ENCODE data around the gene ORAI3. TPM values are rescaled to one million over a fixed set of nuclear protein-coding genes. Genes with fewer than 3 reads are reported as not detected.

Gene ORAI3
- polyA plus RNA-seq, 1 of the 3 experiments (the other 2 are of a cell fraction) = 29.0 TPM

DNA sequence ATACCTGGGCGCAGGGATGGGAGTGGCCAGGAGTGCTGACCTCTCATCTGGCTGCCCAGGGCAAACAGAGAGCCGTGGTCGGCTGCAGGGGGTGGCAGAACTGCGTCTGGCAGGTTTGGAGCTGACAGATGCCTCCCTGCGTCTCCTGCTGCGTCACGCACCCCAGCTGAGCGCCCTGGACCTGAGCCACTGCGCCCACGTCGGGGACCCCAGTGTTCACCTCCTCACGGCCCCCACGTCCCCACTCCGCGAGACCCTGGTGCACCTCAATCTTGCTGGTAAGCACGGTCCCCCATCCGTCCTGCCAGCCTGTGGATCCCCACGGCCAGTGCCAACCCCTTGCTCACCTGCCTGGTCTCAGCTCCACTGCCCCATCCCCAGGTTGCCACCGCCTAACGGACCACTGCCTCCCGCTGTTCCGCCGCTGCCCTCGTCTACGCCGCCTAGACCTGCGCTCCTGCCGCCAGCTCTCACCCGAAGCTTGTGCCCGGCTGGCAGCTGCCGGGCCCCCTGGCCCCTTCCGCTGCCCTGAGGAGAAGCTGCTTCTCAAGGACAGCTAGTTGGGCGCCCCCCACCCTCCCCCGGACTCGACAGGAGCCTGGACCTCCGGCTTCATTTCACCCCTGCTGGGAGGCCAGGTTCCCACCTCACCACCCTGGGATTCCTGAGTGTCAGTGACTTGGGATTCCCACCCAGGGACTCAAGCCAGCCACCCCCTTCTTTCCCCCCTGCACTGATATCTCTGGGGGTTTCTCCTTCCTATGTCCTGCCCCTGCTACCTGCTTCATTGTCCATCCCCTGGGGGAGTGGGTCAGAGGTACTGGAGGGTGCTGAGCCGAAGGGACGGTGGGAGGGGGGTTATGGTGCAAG is 2.0 kb upstream of the ORAI3 start:
- peaks cover 31% of the 10 kb centered on the region for H3F3A ChIP-seq (replicated peaks; ENCODE audit: insufficient read depth)
- H4K20me1 ChIP-seq (ENCODE audit: insufficient read depth) = 0 out of 2 replicates have a peak, but pooled peaks cover 4% of the 10 kb centered on the region
- ChIA-PET CTCF (interaction anchor here (1.0 to 1.4 kb wide), 2 partner anchors 102 to 132 kb away, joined by 4 read pairs; no protein-coding TSS in a partner anchor), POLR2A (interaction anchor here (1.1 kb wide), 1 partner anchor 10 kb away, joined by 3 read pairs; the partner anchor contains the start of gene SETD1A)
- H3K9me3 ChIP-seq = no peaks in the 10 kb centered on the region
- no peaks in the 10 kb centered on the region for H3K9me2 ChIP-seq
- H3K36me3 ChIP-seq (replicated peaks in 1 of 2; ENCODE audit: control insufficient read depth in 1 of 2, insufficient read depth in 2 of 2, low read length in 1 of 2) = peaks cover 15 to 32% of the 10 kb centered on the region in 2 experiments
- no peak for TF ChIP-seq YY1 (IDR thresholded peaks at IDR 0.05; ENCODE audit: low read depth)
- TF ChIP-seq RCOR1 (IDR thresholded peaks at IDR 0.05; ENCODE audit: low read length) = no peak
- no peak for TF ChIP-seq FOSL2 (IDR thresholded peaks at IDR 0.05; ENCODE audit: borderline replicate concordance, low read depth)
- no peak for TF ChIP-seq EP300 (IDR thresholded peaks at IDR 0.05; ENCODE audit: borderline replicate concordance in 1 of 2, low read depth in 1 of 2, low read length in 1 of 2)
- TF ChIP-seq, protein P1, sequence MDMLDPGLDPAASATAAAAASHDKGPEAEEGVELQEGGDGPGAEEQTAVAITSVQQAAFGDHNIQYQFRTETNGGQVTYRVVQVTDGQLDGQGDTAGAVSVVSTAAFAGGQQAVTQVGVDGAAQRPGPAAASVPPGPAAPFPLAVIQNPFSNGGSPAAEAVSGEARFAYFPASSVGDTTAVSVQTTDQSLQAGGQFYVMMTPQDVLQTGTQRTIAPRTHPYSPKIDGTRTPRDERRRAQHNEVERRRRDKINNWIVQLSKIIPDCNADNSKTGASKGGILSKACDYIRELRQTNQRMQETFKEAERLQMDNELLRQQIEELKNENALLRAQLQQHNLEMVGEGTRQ (IDR thresholded peaks at IDR 0.05; ENCODE audit: borderline replicate concordance, low read depth, low read length) = no peak
- TF ChIP-seq RFX5 (IDR thresholded peaks at IDR 0.05; ENCODE audit: low read length) = no peak
- no peak for TF ChIP-seq TCF12 (IDR thresholded peaks at IDR 0.05)
- TF ChIP-seq FOXJ3 (CRISPR knock-in tag; IDR thresholded peaks at IDR 0.05) = no peak
- TF ChIP-seq MEF2A (IDR thresholded peaks at IDR 0.05; ENCODE audit: borderline replicate concordance, low read depth) = no peak
- no peak for TF ChIP-seq RAD21 (IDR thresholded peaks at IDR 0.05; ENCODE audit: low read length)
- no peak for TF ChIP-seq GABPA (IDR thresholded peaks at IDR 0.05; ENCODE audit: low read depth)
- no peak for TF ChIP-seq POLR2AphosphoS5 (IDR thresholded peaks at IDR 0.05; ENCODE audit: low read depth, low read length)
- TF ChIP-seq, protein P2, sequence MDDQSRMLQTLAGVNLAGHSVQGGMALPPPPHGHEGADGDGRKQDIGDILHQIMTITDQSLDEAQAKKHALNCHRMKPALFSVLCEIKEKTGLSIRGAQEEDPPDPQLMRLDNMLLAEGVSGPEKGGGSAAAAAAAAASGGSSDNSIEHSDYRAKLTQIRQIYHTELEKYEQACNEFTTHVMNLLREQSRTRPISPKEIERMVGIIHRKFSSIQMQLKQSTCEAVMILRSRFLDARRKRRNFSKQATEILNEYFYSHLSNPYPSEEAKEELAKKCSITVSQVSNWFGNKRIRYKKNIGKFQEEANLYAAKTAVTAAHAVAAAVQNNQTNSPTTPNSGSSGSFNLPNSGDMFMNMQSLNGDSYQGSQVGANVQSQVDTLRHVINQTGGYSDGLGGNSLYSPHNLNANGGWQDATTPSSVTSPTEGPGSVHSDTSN (IDR thresholded peaks at IDR 0.05) = no peak
- TF ChIP-seq NRF1 (IDR thresholded peaks at IDR 0.05; ENCODE audit: low read depth, low read length) = no peak
- no peak for TF ChIP-seq NFIC (IDR thresholded peaks at IDR 0.05; ENCODE audit: borderline replicate concordance)
- H3K4me3 ChIP-seq (ENCODE audit: low read depth in 2 of 2, low read length in 1 of 2) = no peak overlapping the region
- peaks cover 16% of the 10 kb centered on the region; the same call in 1 of the 2 replicates for H3K79me2 ChIP-seq (ENCODE audit: insufficient read depth)
- H3K4me2 ChIP-seq = no peak overlapping the region
- no peak overlapping the region for H2AFZ ChIP-seq (ENCODE audit: low read depth)
- 93% methylated on average over 34 of the region's 38 CpGs for WGBS (ENCODE audit: low lambda C conversion rate)
- DNase-seq = no peak
- no peak overlapping the region for H3K27ac ChIP-seq (ENCODE audit: low read depth in 2 of 2, low read length in 1 of 2)
- H3K4me1 ChIP-seq (ENCODE audit: control insufficient read depth in 1 of 2, insufficient read depth in 2 of 2, low read depth in 1 of 2, low read length in 1 of 2) = peaks cover 0 to 22% of the 10 kb centered on the region in 2 experiments; a peak in 1 of 4 replicates
- H3K27me3 ChIP-seq (ENCODE audit: insufficient read depth) = no peaks in the 10 kb centered on the region
- H3K9ac ChIP-seq = no peak overlapping the region

DNA sequence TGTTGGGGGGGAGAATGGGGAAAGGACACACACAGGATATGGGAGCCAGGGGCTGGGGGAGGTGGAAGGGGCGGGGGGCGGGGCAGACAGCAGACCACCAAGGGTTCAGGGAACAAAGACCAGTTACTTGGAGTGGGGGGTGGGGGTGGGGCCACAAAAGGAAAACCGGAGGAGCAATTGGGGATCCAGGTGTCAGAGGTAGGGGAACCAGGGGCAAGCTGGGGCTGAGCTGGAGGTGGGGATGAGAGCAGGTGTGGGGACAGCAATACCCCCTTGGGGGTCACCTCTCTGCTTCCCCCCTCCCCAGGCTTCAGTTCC is 1.4 kb upstream of the ORAI3 start:
- H3K79me2 ChIP-seq (ENCODE audit: insufficient read depth) = peaks cover 12% of the 10 kb centered on the region; the same call in 1 of the 2 replicates
- H3K4me2 ChIP-seq = no peak overlapping the region
- no peaks in the 10 kb centered on the region for H3K9me3 ChIP-seq
- no peak overlapping the region for H3K9ac ChIP-seq
- peaks cover 11 to 28% of the 10 kb centered on the region in 2 experiments for H3K36me3 ChIP-seq (replicated peaks in 1 of 2; ENCODE audit: control insufficient read depth in 1 of 2, insufficient read depth in 2 of 2, low read length in 1 of 2)
- H3K27me3 ChIP-seq (ENCODE audit: insufficient read depth) = no peaks in the 10 kb centered on the region
- ChIA-PET POLR2A (interaction anchor here (1.1 kb wide), 1 partner anchor 10 kb away, joined by 3 read pairs; the partner anchor contains the start of gene SETD1A), CTCF (interaction anchor here (1.0 to 1.4 kb wide), 3 partner anchors 12 to 133 kb away, joined by 3 to 4 read pairs (median 4); no protein-coding TSS in a partner anchor)
- peaks cover 37% of the 10 kb centered on the region for H3F3A ChIP-seq (replicated peaks; ENCODE audit: insufficient read depth)
- DNase-seq = no peak
- H3K27ac ChIP-seq (ENCODE audit: low read depth in 2 of 2, low read length in 1 of 2) = peak overlapping the region in 1 of 2 experiments; percentile 86; a peak in 2 of 4 replicates
- 88% methylated on average over 3 of the region's 3 CpGs for WGBS (ENCODE audit: low lambda C conversion rate)
- H4K20me1 ChIP-seq (ENCODE audit: insufficient read depth) = no peaks in the 10 kb centered on the region
- TF ChIP-seq POLR2AphosphoS5 (IDR thresholded peaks at IDR 0.05; ENCODE audit: low read depth, low read length) = no peak
- no peak for TF ChIP-seq SIN3A (IDR thresholded peaks at IDR 0.05; ENCODE audit: borderline replicate concordance, low read depth, low read length)
- no peak for TF ChIP-seq TCF12 (IDR thresholded peaks at IDR 0.05)
- TF ChIP-seq RXRA (IDR thresholded peaks at IDR 0.05; ENCODE audit: borderline replicate concordance, low read depth) = no peak
- TF ChIP-seq, protein P3, sequence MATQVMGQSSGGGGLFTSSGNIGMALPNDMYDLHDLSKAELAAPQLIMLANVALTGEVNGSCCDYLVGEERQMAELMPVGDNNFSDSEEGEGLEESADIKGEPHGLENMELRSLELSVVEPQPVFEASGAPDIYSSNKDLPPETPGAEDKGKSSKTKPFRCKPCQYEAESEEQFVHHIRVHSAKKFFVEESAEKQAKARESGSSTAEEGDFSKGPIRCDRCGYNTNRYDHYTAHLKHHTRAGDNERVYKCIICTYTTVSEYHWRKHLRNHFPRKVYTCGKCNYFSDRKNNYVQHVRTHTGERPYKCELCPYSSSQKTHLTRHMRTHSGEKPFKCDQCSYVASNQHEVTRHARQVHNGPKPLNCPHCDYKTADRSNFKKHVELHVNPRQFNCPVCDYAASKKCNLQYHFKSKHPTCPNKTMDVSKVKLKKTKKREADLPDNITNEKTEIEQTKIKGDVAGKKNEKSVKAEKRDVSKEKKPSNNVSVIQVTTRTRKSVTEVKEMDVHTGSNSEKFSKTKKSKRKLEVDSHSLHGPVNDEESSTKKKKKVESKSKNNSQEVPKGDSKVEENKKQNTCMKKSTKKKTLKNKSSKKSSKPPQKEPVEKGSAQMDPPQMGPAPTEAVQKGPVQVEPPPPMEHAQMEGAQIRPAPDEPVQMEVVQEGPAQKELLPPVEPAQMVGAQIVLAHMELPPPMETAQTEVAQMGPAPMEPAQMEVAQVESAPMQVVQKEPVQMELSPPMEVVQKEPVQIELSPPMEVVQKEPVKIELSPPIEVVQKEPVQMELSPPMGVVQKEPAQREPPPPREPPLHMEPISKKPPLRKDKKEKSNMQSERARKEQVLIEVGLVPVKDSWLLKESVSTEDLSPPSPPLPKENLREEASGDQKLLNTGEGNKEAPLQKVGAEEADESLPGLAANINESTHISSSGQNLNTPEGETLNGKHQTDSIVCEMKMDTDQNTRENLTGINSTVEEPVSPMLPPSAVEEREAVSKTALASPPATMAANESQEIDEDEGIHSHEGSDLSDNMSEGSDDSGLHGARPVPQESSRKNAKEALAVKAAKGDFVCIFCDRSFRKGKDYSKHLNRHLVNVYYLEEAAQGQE (IDR thresholded peaks at IDR 0.05; ENCODE audit: low read depth, low read length) = no peak
- TF ChIP-seq YY1 (IDR thresholded peaks at IDR 0.05; ENCODE audit: low read depth) = no peak
- TF ChIP-seq GATA2 (CRISPR knock-in tag; IDR thresholded peaks at IDR 0.05) = no peak
- TF ChIP-seq NRF1 (IDR thresholded peaks at IDR 0.05; ENCODE audit: low read depth, low read length) = no peak
- no peak overlapping the region for H3K4me3 ChIP-seq (ENCODE audit: low read depth in 2 of 2, low read length in 1 of 2)
- no peaks in the 10 kb centered on the region for H3K9me2 ChIP-seq
- H2AFZ ChIP-seq (ENCODE audit: low read depth) = no peak overlapping the region
- peaks cover 0 to 20% of the 10 kb centered on the region in 2 experiments; a peak in 1 of 4 replicates for H3K4me1 ChIP-seq (ENCODE audit: control insufficient read depth in 1 of 2, insufficient read depth in 2 of 2, low read depth in 1 of 2, low read length in 1 of 2)
